GM19467 (cell line): ENCODE measurements around the gene CENPP.

Experiments used
- ATAC-seq: cut with Tn5 transposase; IDR thresholded peaks from one replicate; pipeline ENCODE4 v1.9.1; 2021; ENCODE audit warnings: mild to moderate bottlenecking, moderate library complexity; ENCODE audit not compliant: unreplicated experiment

CENPP gene

GRCh38 chr9:92633614-92634278 is 308.0 kb downstream of the CENPP start:
- ATAC-seq = no peak

GRCh38 chr9:92634712-92635605 is 309.2 kb downstream of the CENPP start:
- no peak for ATAC-seq

GRCh38 chr9:92635760-92636159 is 310.0 kb downstream of the CENPP start:
- ATAC-seq = no peak

GRCh38 chr9:92636627-92637026 is 310.9 kb downstream of the CENPP start:
- no peak for ATAC-seq

- no peak for ATAC-seq
Measured at GRCh38 chr9:92637326-92637725, 311.6 kb downstream of the CENPP start.

GRCh38 chr9:92637886-92638620 is 312.3 kb downstream of the CENPP start:
- ATAC-seq = no peak

GRCh38 chr9:92638621-92639101 is 312.9 kb downstream of the CENPP start:
- ATAC-seq = no peak

GRCh38 chr9:92639124-92639523 is 313.4 kb downstream of the CENPP start:
- ATAC-seq = no peak

GRCh38 chr9:92639791-92640271 is 314.1 kb downstream of the CENPP start:
- no peak for ATAC-seq

- no peak for ATAC-seq
Measured at GRCh38 chr9:92640398-92641091, 314.8 kb downstream of the CENPP start.

GRCh38 chr9:92641092-92641809 is 315.5 kb downstream of the CENPP start:
- ATAC-seq = no peak

GRCh38 chr9:92642041-92642451 is 316.3 kb downstream of the CENPP start:
- ATAC-seq = no peak

GRCh38 chr9:92642564-92642963 is 316.8 kb downstream of the CENPP start:
- ATAC-seq = no peak

GRCh38 chr9:92644278-92644677 is 318.5 kb downstream of the CENPP start:
- no peak for ATAC-seq

GRCh38 chr9:92645041-92645440 is 319.3 kb downstream of the CENPP start:
- no peak for ATAC-seq

- no peak for ATAC-seq
Measured at GRCh38 chr9:92647671-92648473, 322.1 kb downstream of the CENPP start.

- ATAC-seq = no peak
Measured at GRCh38 chr9:92648474-92648971, 322.8 kb downstream of the CENPP start.

GRCh38 chr9:92649007-92649406 is 323.3 kb downstream of the CENPP start:
- no peak for ATAC-seq

GRCh38 chr9:92650296-92650695 is 324.5 kb downstream of the CENPP start:
- no peak for ATAC-seq
